ENCODE measurements around the gene ZBTB3.

DNA sequence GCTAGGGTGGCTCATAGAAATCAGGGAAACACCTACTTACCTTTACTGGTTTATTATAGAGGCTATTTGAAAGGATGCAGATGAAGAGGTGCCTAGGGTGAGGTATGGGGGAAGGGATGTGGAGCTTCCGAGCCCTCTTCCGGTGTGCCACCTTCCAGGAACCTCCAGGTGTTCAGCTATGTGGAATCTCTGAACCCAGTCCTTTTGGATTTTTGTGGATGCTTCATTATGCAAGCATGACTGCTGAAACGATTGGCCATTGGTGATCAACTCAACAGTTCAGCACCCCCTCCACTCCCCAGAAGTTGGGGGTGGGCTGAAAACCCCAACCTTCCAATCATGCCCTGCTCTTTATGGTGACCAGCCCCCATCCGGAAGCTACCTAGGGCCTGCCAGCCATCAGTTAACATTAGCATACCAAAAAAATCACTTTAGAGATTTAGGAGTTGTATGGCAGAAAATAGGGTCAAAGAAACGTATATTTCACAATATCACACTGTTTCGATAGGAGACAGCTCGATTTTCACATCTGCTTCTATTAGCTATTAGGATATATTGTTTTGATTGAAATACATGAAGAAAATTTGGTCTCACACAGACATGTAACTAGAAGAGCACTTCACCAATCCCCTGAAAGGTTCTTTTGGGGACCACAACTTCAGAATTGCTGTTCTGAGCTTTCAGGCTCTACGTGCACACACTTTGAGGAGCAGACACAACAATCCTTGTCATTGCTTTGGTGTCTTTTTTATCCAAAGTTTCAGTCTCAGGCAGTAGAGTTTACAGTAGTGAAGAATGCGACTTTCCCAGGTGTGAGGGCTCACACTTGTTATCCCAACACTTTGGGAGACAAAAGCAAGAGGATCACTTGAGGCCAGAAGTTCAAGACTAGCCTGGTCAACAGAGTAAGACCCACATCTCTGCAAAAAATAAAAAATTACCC is 4.2 kb upstream of the ZBTB3 start:
- TF ChIP-seq, protein P1, sequence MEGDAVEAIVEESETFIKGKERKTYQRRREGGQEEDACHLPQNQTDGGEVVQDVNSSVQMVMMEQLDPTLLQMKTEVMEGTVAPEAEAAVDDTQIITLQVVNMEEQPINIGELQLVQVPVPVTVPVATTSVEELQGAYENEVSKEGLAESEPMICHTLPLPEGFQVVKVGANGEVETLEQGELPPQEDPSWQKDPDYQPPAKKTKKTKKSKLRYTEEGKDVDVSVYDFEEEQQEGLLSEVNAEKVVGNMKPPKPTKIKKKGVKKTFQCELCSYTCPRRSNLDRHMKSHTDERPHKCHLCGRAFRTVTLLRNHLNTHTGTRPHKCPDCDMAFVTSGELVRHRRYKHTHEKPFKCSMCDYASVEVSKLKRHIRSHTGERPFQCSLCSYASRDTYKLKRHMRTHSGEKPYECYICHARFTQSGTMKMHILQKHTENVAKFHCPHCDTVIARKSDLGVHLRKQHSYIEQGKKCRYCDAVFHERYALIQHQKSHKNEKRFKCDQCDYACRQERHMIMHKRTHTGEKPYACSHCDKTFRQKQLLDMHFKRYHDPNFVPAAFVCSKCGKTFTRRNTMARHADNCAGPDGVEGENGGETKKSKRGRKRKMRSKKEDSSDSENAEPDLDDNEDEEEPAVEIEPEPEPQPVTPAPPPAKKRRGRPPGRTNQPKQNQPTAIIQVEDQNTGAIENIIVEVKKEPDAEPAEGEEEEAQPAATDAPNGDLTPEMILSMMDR (IDR thresholded peaks at IDR 0.05; ENCODE audit: control extremely low read depth in 1 of 3, insufficient read depth in 1 of 3, low read depth in 1 of 3, low read length in 3 of 3), result no peak
- TF ChIP-seq CHD2 (IDR thresholded peaks at IDR 0.05; ENCODE audit: low read length), result no peak; the same call in 1 of the 2 replicates
- no peak for TF ChIP-seq MAFK (IDR thresholded peaks at IDR 0.05; ENCODE audit: low read depth, low read length)
- TF ChIP-seq POLR2A (IDR thresholded peaks at IDR 0.05; ENCODE audit: control extremely low read depth in 1 of 2, low read depth in 2 of 2, low read length in 2 of 2), result peak in 1 of 2 experiments; percentile 47; a peak in 2 of 3 replicates
- TF ChIP-seq POLR2AphosphoS5 (IDR thresholded peaks at IDR 0.05; ENCODE audit: low read depth, low read length), result 0 out of 2 replicates have a peak, but pooled peaks have one; percentile 36
